ENCODE measurements around the gene MCTP1. TPM values are rescaled to one million over a fixed set of nuclear protein-coding genes. Genes with fewer than 3 reads are reported as not detected.

The MCTP1 gene
- total and polyA plus RNA-seq, 2 donors from 2014 or later, result 1.4 to 19.3 TPM

DNA sequence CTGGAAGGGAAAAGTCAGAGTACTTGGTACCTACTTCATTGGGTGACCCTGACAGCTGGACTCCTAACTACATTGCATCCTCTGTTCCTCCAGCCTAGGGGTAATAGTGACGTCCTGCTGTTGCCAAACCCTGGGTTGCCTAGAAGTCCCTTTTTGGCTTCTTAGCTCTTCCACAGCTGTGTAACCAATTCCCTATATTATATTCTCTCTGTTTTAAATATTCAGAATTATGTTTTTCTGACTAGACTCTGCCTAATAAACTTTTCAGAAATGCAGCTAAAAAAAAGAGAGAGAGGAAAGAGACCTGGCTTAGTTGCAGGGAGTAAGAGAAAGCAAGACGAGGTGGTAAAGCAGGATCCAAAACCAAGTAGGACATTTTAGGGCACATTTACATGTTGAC lies 28.4 kb downstream of the MCTP1 start:
- Histone ChIP-seq H3K4me1 (ENCODE audit: control insufficient read depth in 2 of 3, insufficient read depth in 2 of 3, low read depth in 1 of 3, low read length in 3 of 3) (no peaks in the 10 kb centered on the region), H3K9me3 (ENCODE audit: control insufficient read depth in 2 of 3, insufficient read depth in 1 of 3, low read length in 3 of 3) (no peaks in the 10 kb centered on the region), H3K27me3 (ENCODE audit: control insufficient read depth, insufficient read depth, low read length) (no peaks in the 10 kb centered on the region), H3K9ac (ENCODE audit: low read length in 3 of 3) (no peak overlapping the region), H3K27ac (ENCODE audit: low read depth in 2 of 2, low read length in 2 of 2) (no peak overlapping the region), H3K4me3 (ENCODE audit: low read length in 3 of 3) (no peak overlapping the region), H3K36me3 (ENCODE audit: control insufficient read depth in 2 of 3, insufficient read depth in 3 of 3, low read length in 3 of 3) (no peaks in the 10 kb centered on the region)
- DNase-seq (no peak), FAIRE-seq (no peak)
- no peak for TF ChIP-seq CTCF (IDR thresholded peaks at IDR 0.05; ENCODE audit: borderline replicate concordance, extremely low read depth, insufficient read depth)
- intact Hi-C loops (cut with DNase I), result no loop called here

DNA sequence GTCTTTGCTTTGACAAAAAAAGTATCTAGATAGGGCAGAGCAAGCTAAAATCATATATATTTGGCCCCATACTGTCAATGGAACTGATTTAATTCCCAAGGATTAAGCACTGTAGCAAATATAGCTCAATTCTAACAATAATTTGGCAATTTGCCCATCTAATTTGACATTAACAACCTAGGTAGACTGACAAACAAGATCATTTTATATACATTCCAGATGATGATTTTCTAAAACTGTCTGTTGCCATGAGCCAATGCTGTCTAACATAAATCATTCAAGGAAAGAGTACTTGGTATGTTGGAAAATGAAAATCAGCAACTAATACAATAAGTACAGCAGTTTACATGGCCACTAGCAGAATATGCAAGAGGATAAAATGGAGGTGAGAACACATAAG lies 32.1 kb downstream of the MCTP1 start:
- FAIRE-seq (no peak), DNase-seq (no peak)
- Histone ChIP-seq H3K4me3 (ENCODE audit: low read length in 3 of 3) (no peak overlapping the region), H3K27ac (ENCODE audit: low read depth in 2 of 2, low read length in 2 of 2) (no peak overlapping the region), H3K36me3 (ENCODE audit: control insufficient read depth in 2 of 3, insufficient read depth in 3 of 3, low read length in 3 of 3) (no peaks in the 10 kb centered on the region), H3K9ac (ENCODE audit: low read length in 3 of 3) (no peak overlapping the region), H3K27me3 (ENCODE audit: control insufficient read depth, insufficient read depth, low read length) (no peaks in the 10 kb centered on the region), H3K4me1 (ENCODE audit: control insufficient read depth in 2 of 3, insufficient read depth in 2 of 3, low read depth in 1 of 3, low read length in 3 of 3) (no peaks in the 10 kb centered on the region), H3K9me3 (ENCODE audit: control insufficient read depth in 2 of 3, insufficient read depth in 1 of 3, low read length in 3 of 3) (no peaks in the 10 kb centered on the region)
- intact Hi-C loops (cut with DNase I), result no loop called here
- TF ChIP-seq CTCF (IDR thresholded peaks at IDR 0.05; ENCODE audit: borderline replicate concordance, extremely low read depth, insufficient read depth), result no peak

DNA sequence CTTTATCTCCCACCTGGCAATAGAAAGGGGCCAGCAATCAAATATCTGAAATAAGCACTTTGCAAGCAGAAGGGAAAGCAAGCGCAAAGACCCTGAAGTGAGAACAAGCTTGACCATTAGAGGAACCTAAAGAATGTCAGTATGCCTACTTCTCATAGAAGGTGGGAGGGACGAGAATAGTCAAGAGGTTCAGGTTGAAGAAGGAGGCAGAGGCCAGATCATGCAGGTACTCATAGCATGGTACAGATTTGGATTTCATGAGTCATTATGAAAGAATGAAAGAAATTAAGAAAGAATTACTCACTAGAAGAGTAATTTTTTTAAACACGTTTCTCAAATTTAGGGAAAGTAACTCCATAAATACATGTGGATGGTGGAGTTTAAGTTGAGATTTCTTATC lies 33.7 kb downstream of the MCTP1 start:
- FAIRE-seq (no peak), DNase-seq (no peak)
- Histone ChIP-seq H3K4me1 (ENCODE audit: control insufficient read depth in 2 of 3, insufficient read depth in 2 of 3, low read depth in 1 of 3, low read length in 3 of 3) (no peaks in the 10 kb centered on the region), H3K4me3 (ENCODE audit: low read length in 3 of 3) (no peak overlapping the region), H3K27me3 (ENCODE audit: control insufficient read depth, insufficient read depth, low read length) (no peaks in the 10 kb centered on the region), H3K9ac (ENCODE audit: low read length in 3 of 3) (no peak overlapping the region), H3K27ac (ENCODE audit: low read depth in 2 of 2, low read length in 2 of 2) (no peak overlapping the region), H3K36me3 (ENCODE audit: control insufficient read depth in 2 of 3, insufficient read depth in 3 of 3, low read length in 3 of 3) (no peaks in the 10 kb centered on the region), H3K9me3 (ENCODE audit: control insufficient read depth in 2 of 3, insufficient read depth in 1 of 3, low read length in 3 of 3) (no peaks in the 10 kb centered on the region)
- intact Hi-C loops (cut with DNase I), result no loop called here
- TF ChIP-seq CTCF (IDR thresholded peaks at IDR 0.05; ENCODE audit: borderline replicate concordance, extremely low read depth, insufficient read depth), result no peak

- no peak for FAIRE-seq
- H3K4me3 ChIP-seq (ENCODE audit: low read length in 3 of 3), result no peak overlapping the region
- H3K36me3 ChIP-seq (ENCODE audit: control insufficient read depth in 2 of 3, insufficient read depth in 3 of 3, low read length in 3 of 3), result no peaks in the 10 kb centered on the region
- H3K27me3 ChIP-seq (ENCODE audit: control insufficient read depth, insufficient read depth, low read length), result no peaks in the 10 kb centered on the region
- H3K9ac ChIP-seq (ENCODE audit: low read length in 3 of 3), result no peak overlapping the region
- intact Hi-C loops (cut with DNase I), result no loop called here
- H3K4me1 ChIP-seq (ENCODE audit: control insufficient read depth in 2 of 3, insufficient read depth in 2 of 3, low read depth in 1 of 3, low read length in 3 of 3), result no peaks in the 10 kb centered on the region
- TF ChIP-seq CTCF (IDR thresholded peaks at IDR 0.05; ENCODE audit: borderline replicate concordance, extremely low read depth, insufficient read depth), result no peak
- no peaks in the 10 kb centered on the region for H3K9me3 ChIP-seq (ENCODE audit: control insufficient read depth in 2 of 3, insufficient read depth in 1 of 3, low read length in 3 of 3)
- no peak overlapping the region for H3K27ac ChIP-seq (ENCODE audit: low read depth in 2 of 2, low read length in 2 of 2)
- no peak for DNase-seq
Observed at GRCh38 chr5:95244479-95244878, 40.4 kb downstream of the MCTP1 start.

All from kidney (tissue), 14 donors.